CD4-positive, alpha-beta T cell treated with Interleukin-17A for 4 hours (primary cell): ENCODE results near the gene MAPKAPK3.

ENCODE experiments used
- DNase-seq: peaks from one replicate; pipeline ENCODE4 v3.0.0-alpha.2; 2020; ENCODE audit warnings: mixed read lengths

Gene MAPKAPK3

GRCh38 chr3:50609071-50609762 lies 7.7 kb upstream of the MAPKAPK3 start:
- no peak for DNase-seq

GRCh38 chr3:50609763-50610085 lies 7.2 kb upstream of the MAPKAPK3 start:
- DNase-seq, result peak; percentile 44

DNA sequence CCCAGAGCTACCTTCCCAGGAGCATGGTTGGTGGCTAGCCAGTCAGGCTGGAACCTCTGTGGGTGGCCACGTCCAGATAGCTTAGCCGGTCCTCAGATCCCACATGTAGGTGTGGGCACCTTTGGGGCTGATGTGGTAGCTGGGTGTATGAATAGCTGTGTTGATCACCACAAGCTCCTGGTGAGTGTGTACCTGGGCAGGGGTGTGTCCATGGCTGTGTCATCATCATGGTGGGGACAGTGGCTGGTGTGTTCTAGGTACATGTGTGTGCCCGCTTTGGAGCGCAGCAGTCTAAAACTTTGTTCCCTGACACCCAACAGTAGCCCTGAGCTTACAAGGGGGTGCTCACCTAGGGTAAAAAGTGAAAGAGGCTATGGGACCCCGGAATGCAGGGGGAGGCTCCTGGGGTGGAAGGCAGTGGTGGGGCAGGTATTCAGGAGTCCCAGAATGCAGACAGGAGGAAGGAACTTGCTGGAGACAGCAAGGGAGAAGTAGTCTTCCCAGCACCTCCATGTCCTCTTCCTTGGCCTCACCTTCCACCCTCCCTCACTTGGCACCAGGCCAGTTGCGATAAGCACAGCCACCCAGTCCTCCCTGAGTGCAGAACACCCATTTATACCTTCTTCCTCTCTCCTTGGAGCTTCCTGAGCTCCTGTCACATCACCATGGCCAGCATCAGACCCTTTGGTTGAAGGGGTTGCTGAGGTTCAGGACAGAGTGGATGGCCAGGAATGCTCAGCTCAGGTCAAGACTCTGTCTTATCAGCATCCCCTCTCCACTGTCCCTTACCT lies 6.6 kb upstream of the MAPKAPK3 start:
- DNase-seq, result peak; percentile 61

GRCh38 chr3:50610992-50611463 lies 5.9 kb upstream of the MAPKAPK3 start:
- no peak for DNase-seq

GRCh38 chr3:50611464-50612233 lies 5.3 kb upstream of the MAPKAPK3 start, which contains the start of gene CISH:
Gene CISH (minus strand): TSS chr3:50611774. CDS start chr3:50611650, 124 bp downstream.
- DNase-seq, result peak; percentile 95

DNA sequence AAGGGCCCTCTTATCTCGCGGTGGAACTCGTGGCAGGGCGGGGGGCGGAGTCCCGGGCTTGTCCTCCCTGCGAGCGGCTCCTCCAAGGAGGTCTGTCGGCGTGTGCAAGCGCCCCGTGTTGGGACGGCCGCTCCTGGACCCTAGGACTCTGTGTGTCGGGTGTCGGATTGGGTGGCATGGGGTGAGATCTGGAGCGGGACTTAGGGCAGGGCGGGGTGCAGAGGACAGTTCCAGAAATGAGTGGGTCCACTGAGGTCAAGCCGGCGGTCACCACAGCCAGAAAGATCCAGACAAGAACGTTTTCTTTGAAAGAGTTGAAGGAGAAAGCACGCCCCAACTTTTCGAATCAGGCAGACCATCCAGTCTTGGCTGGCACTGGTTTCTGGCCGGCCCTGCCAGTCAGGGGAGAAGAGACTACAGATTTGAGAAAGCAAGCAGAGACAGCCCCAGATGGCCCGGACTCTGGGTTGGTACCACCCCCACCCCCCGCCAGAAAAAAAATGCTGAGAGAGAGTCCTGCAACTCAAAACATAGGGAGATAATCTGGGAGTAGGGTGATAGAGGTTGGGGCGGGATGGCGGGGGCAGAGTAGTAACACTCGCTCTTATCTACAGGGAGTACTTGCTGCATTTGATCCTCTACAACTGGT lies 4.6 kb upstream of the MAPKAPK3 start:
- DNase-seq, result no peak

- DNase-seq, result no peak
Observed at GRCh38 chr3:50612970-50613846, 3.7 kb upstream of the MAPKAPK3 start.

- DNase-seq, result no peak
Observed at GRCh38 chr3:50615190-50615589, 1.8 kb upstream of the MAPKAPK3 start.

DNA sequence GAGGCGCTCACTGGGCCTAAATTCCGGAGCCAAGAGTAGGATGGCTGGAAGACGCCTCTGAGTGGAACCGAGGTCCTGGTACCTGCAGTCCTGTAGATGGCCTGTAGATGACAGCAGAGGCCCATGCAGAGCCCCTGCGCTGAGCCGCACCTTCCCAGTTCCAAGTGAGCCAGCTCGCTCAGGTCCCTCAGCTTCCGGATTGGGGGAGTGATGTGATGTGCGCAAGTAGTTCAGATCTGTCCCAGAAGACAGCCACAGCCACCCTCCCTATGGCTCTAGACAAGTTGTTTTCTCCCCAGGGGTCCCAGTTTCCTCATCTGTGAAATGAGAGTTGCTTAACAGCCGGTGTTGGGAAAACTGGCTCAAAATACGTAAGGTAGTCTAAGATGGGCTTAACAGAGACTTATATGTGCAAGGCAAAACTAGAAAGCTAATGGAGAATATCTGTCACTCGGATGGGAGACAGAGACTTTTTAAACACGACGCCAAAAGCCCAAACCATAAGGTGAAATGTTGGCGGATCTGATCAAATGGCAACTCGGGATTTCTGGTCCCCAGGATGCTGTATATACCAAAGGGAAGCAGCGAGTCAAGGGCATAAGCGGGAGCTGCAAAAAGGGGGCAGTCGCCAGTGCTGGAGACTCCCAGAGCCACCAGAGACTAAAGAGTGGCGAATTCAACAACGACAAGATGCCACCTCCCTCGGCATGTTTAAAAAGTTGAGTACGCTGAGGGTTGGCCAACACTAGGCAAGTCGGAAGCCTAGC lies 765 bp upstream of the MAPKAPK3 start:
- peak; percentile 86 for DNase-seq

- DNase-seq, result peak; percentile 97
Observed at GRCh38 chr3:50616770-50617095, 218 bp upstream of the MAPKAPK3 start.

GRCh38 chr3:50617911-50618481 lies 1.0 kb downstream of the MAPKAPK3 start:
- no peak for DNase-seq

- DNase-seq, result no peak
Observed at GRCh38 chr3:50620420-50620819, 3.5 kb downstream of the MAPKAPK3 start.

GRCh38 chr3:50620820-50621219 lies 3.9 kb downstream of the MAPKAPK3 start:
- DNase-seq, result no peak

- no peak for DNase-seq
Observed at GRCh38 chr3:50622881-50623280, 5.9 kb downstream of the MAPKAPK3 start.

- DNase-seq, result peak; percentile 48
Observed at GRCh38 chr3:50623840-50624474, 7.0 kb downstream of the MAPKAPK3 start.

DNA sequence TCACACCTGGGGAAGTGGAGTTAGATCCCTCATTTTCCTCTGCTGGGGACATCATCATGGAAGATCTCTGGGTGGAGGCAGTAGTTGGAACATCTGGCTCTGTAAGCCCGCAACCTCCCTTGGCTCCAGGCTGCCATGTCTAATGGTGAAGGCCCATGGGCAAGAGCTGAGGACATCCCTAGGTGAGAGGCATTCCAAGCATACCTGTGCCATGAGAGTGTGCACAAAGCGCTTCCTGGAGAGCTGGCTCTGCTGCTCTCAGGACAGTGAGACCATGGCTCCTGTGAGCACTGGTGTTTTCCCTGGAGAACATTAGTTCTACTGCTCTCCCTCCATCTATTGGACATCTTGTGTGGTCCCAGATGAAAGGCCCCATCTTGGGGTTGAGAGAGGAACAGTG lies 7.7 kb downstream of the MAPKAPK3 start:
- DNase-seq, result no peak

- DNase-seq, result no peak
Observed at GRCh38 chr3:50625231-50626182, 8.6 kb downstream of the MAPKAPK3 start.

DNA sequence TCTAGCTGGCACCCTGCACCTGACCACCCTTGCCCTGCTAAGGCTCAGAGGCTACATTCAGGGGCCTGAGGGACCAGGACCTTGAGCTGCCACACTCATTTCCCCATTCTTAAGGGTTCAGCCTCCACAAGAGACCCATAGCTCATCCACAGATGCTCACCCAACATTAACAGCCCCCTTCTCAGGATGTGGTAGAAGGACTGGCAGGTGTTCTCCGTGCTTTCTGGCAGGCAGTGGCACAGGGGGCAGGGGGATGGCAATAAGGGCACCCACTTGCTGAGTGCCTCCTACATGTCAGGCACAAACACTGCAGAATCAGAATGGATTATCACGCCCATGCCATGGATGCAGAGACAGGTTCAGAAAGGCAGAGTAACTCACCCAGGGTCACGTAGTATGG lies 9.4 kb downstream of the MAPKAPK3 start:
- DNase-seq, result no peak

GRCh38 chr3:50627407-50628051 lies 10.6 kb downstream of the MAPKAPK3 start:
- no peak for DNase-seq
